Left lung (tissue), 10 donors: ENCODE measurements around the gene PMIS2. TPM values are rescaled to one million over a fixed set of nuclear protein-coding genes. Genes with fewer than 3 reads are reported as not detected.
A peak's percentile ranks its signal among the peaks of the same experiment; 100 is the strongest.

Source experiments
- ATAC-seq: fragments of 200-7000 bp; cut with Tn5 transposase; one replicate; pipeline ENCODE4 v1.9.1; 2020; ENCODE audit warnings: moderate library complexity
- DNase-seq, 4 donors: peaks; one replicate each; pipeline ENCODE4 v3.0.0-alpha.2; 2013 to 2020
- H3K27ac ChIP-seq, 2 donors: fragments of 200-600 bp; sonication (generic) in 1 of 2; one replicate each; pipeline versions ENCODE4 v1.5.0 to v1.8.0; 2020 to 2021
- H3K27me3 ChIP-seq, 2 donors: fragments of 200-600 bp; sonication (generic) in 1 of 2; one replicate each; pipeline versions ENCODE4 v1.5.0 to v1.8.0; 2020 to 2021
- H3K36me3 ChIP-seq, 2 donors: fragments of 200-600 bp; sonication (generic) in 1 of 2; one replicate each; pipeline versions ENCODE4 v1.5.0 to v1.8.0; 2020 to 2021
- H3K4me1 ChIP-seq, 2 donors: fragments of 200-600 bp; one replicate each; pipeline ENCODE4 v1.8.0; 2021
- H3K4me3 ChIP-seq, 2 donors: fragments of 200-600 bp; sonication (generic) in 1 of 2; one replicate each; pipeline versions ENCODE4 v1.5.0 to v1.8.0; 2020 to 2021; ENCODE audit warnings: mild to moderate bottlenecking in 1 of 2
- H3K9me3 ChIP-seq, 2 donors: fragments of 200-600 bp; sonication (generic) in 1 of 2; one replicate each; pipeline versions ENCODE4 v1.5.0 to v1.8.0; 2020 to 2021
- intact Hi-C, 2 donors: fragments of 100-400 bp; cut with DNase I; formaldehyde crosslinking; loops; one replicate each; pipeline versions ENCODE4 v1.11.2 to v1.14.2; 2022
- polyA plus RNA-seq, 6 donors: library from polyadenylated mRNA; unstranded; fragments of 120-200 nt; gene quantifications; one replicate each; pipeline ENCODE4 v1.2.1, GENCODE V29; 2013; ENCODE audit not compliant: insufficient read length in 6 of 6
- total RNA-seq, 2 donors: library from RNA; stranded (reverse); fragmentation: NEBNext Ultra II Directional; extraction: Animal tissue kit (Norgen Biotek cat#: 25700); gene quantifications; one replicate each; pipeline ENCODE4 v1.2.1, GENCODE V29; 2021
- TF ChIP-seq, protein P1 (sequence below), 2 donors: fragments of 200-600 bp; sonication (generic) in 1 of 2; IDR thresholded peaks; one replicate each; pipeline versions ENCODE4 v1.5.0 to v1.8.0; 2021; ENCODE audit warnings: antibody characterized with exemption in 2 of 2
- donor health status: DM: no; HTN: yes; CAD: no.
- donor health status: DM: no; HTN: no; CAD: no.

Gene PMIS2
- total and polyA plus RNA-seq, 8 donors = not detected

DNA sequence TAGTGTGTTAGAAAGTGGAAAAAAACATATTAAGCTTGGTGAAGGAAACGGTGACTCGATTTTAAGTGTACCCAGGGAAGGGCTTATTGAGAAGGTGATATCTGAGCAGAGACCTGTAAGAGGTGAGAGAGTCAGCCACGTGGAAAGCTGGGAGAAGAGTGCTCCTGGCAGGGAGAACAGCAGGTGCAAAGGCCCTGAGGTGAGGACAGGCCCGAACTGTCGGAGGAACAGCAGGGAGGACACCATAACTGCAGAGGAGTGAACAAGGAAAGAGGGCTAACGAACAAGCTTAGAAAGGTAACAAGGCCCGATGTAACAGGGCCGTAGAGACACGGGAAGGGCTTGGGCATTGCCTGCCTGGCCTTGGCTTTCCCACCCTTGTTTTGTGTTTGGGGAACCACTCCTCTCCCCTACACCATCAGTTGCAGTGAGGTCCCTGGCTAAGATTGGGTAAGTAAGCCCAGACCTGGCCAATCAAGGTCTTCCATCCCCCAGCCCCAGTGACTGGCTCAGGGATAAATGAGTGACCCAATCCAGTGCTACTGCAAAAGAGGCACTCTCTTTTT lies 29.9 kb upstream of the PMIS2 start:
- no peak for ATAC-seq
- Histone ChIP-seq H3K4me1 (peaks cover 0 to 8% of the 10 kb centered on the region in 2 donors), H3K9me3 (no peaks in the 10 kb centered on the region), H3K4me3 (no peak overlapping the region), H3K27me3 (peaks cover 13 to 56% of the 10 kb centered on the region in 2 donors), H3K27ac (no peak overlapping the region), H3K36me3 (peaks cover 0 to 3% of the 10 kb centered on the region in 2 donors)
- DNase-seq = no peak
- TF ChIP-seq, protein P1, sequence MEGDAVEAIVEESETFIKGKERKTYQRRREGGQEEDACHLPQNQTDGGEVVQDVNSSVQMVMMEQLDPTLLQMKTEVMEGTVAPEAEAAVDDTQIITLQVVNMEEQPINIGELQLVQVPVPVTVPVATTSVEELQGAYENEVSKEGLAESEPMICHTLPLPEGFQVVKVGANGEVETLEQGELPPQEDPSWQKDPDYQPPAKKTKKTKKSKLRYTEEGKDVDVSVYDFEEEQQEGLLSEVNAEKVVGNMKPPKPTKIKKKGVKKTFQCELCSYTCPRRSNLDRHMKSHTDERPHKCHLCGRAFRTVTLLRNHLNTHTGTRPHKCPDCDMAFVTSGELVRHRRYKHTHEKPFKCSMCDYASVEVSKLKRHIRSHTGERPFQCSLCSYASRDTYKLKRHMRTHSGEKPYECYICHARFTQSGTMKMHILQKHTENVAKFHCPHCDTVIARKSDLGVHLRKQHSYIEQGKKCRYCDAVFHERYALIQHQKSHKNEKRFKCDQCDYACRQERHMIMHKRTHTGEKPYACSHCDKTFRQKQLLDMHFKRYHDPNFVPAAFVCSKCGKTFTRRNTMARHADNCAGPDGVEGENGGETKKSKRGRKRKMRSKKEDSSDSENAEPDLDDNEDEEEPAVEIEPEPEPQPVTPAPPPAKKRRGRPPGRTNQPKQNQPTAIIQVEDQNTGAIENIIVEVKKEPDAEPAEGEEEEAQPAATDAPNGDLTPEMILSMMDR (IDR thresholded peaks at IDR 0.05) = no peak
- intact Hi-C loops = no loop called here

DNA sequence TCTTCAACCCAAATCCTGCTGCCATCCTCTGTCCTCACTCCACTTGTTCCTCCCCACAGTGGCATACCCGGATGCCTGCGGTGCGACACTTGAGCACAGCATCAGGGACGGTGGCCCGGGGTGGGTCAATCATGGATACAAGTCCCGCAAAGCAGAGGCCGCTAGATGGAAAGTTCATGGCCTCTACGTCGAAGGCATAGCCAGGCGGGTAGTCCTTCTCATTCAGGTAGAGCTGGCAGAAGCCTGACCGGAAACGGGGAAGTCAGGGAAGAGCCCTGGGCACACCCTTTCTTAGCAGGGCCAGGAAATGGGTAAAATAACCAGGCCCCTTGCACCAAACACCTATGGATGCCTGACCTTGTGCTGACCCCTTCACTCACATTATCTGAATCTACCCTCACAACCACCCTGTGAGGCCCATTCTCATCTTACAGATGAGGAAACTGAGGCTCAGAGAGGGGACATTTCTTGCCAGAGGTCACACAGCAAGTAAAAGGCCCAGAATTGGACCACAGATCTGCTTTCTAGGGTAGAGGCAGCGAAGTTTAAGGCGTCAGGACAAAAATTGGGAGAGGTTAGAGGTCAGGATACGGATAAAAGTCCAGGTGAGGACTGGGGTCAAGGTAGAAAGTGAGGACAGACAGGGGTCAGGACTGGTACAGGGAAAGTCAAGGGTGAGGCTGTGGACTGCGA lies 29.0 kb upstream of the PMIS2 start:
- peaks cover 13 to 65% of the 10 kb centered on the region in 2 donors for H3K27me3 ChIP-seq
- H3K36me3 ChIP-seq = no peaks in the 10 kb centered on the region

DNA sequence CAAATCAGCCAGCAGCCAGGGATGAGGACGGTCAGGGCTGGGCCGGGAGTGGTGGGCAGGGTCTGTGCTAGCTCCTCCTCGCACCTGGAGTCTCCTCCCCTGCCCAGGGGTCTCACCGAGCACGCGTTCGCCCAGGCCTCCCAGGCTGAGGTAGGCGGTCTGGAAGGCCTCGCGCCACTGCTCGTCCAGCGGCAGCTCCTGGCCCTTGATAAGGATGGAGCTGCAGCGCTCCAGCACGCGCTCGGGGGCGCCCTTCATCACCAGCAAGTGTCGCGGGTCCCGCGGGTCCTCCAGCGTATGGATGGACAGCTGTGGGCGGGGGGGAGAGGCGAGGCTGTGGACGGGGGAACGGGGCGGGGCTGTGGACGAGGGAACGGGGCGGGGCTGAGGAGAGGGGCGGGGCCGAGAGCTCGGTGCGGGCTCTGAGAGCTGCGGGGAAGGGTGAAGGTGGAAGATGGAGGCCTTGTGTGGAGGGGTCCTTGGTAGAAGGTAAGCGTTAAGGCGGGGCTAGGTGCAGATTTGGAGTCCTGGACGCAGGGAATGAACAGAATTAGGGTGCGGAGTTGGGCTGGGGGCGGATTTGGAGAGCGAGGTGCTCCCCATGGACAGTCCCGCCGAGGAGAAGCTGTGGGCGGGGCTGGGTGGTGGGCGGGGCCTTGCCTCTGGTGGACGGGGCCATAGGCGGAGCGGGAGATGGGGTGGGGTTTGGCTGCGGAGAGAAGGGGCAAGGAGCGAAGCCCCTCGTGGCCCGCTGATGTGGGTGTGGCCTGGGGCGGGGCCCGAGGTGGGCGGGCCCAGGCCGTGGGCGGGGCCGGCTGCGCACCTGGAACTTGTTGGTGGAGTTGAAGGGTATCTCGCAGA lies 28.2 kb upstream of the PMIS2 start:
- Histone ChIP-seq H3K36me3 (no peaks in the 10 kb centered on the region), H3K27me3 (peaks cover 13 to 71% of the 10 kb centered on the region in 2 donors), H3K9me3 (no peaks in the 10 kb centered on the region), H3K27ac (no peak overlapping the region), H3K4me3 (peak overlapping the region; percentile 15 to 34), H3K4me1 (peaks cover 0 to 8% of the 10 kb centered on the region in 2 donors)
- peak in 3 of 4 donors; percentile 7 to 91 (median 60) for DNase-seq
- peak; percentile 85 for ATAC-seq
- intact Hi-C loops = no loop called here
- TF ChIP-seq, protein P1 (IDR thresholded peaks at IDR 0.05) = no peak

More for the DNA sequence above, 29.0 kb upstream of the PMIS2 start:
- H3K27ac ChIP-seq = no peak overlapping the region
- H3K4me1 ChIP-seq = peaks cover 0 to 8% of the 10 kb centered on the region in 2 donors
- no peaks in the 10 kb centered on the region for H3K9me3 ChIP-seq
- DNase-seq = no peak
- no peak for ATAC-seq
- no peak overlapping the region for H3K4me3 ChIP-seq
- TF ChIP-seq, protein P1 (IDR thresholded peaks at IDR 0.05) = no peak
- intact Hi-C loops = no loop called here

DNA sequence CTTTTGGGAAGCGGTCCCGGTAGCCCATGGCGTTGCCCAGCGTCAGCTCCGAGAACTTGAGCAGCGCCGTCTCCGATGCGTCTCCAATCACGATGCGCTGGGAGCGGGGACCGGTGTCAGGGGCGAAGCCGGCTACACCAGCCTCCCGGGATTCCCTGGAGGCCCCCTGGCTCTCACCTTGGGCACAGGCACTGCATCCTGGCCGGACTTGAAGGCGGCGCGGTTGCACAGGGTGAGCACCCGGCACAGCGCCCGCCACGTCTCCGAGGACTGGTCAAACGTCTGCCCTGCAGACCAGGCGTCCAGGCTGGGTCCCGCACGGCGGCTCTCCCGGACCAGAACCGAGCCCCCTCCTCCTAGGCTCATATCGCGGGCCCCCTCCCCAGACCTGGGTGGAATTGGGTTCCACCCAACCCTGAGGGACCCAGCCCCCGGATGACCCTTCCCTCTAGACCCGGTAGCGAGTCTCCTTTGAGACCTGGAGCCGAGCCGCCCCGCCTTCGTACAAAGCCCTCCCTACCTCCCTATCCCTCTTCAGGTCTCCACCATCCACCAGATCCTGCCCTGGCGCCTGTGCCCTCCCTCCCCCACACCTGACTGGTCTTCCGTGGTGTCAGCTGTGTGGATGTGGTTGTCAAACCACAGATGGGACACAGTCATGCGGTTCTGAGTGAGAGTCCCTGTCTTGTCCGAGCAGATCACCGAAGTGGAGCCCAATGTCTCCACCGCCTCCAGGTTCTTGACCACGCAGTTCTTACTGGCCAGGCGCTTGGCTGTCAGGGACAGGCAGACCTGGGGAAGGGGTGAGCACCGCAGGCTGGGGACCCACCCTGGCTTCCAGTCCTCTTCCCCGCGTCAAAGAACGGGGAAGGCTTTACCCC lies 27.3 kb upstream of the PMIS2 start:
- TF ChIP-seq, protein P1 (IDR thresholded peaks at IDR 0.05) = no peak
- Histone ChIP-seq H3K27me3 (peaks cover 13 to 79% of the 10 kb centered on the region in 2 donors), H3K27ac (no peak overlapping the region), H3K9me3 (no peaks in the 10 kb centered on the region), H3K4me1 (peaks cover 0 to 8% of the 10 kb centered on the region in 2 donors), H3K4me3 (peak overlapping the region; percentile 15 to 34), H3K36me3 (no peaks in the 10 kb centered on the region)
- DNase-seq (peak in 1 of 4 donors; percentile 42), ATAC-seq (no peak)
- intact Hi-C loops = no loop called here
